Activated T-cell treated with anti-CD3 and anti-CD28 coated beads for 4 hours (primary cell): ENCODE data around the gene JAKMIP2.

Experiments used
- DNase-seq: peaks from one replicate; pipeline ENCODE4 v3.0.0-alpha.2; 2020

JAKMIP2 gene

DNA sequence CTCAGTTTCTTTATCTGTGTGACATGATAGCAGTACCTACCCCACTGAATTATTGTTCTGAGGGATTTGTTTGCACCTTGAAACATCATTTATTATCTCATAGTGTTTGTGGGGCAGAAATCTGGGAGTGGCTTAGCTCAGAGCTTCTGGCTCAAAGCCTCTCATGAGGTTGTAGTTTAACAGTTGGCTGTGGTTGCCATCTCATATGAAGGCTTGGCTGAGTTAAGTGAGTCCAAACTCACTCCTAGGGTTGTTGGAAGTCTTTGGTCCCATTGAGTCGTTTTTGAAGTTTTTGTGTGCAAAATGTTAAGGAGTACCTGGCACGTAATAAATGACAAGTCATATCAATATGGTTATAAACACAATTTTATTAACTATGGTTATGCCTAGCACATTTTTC is 3.6 kb upstream of the JAKMIP2 start:
- DNase-seq: no peak

DNA sequence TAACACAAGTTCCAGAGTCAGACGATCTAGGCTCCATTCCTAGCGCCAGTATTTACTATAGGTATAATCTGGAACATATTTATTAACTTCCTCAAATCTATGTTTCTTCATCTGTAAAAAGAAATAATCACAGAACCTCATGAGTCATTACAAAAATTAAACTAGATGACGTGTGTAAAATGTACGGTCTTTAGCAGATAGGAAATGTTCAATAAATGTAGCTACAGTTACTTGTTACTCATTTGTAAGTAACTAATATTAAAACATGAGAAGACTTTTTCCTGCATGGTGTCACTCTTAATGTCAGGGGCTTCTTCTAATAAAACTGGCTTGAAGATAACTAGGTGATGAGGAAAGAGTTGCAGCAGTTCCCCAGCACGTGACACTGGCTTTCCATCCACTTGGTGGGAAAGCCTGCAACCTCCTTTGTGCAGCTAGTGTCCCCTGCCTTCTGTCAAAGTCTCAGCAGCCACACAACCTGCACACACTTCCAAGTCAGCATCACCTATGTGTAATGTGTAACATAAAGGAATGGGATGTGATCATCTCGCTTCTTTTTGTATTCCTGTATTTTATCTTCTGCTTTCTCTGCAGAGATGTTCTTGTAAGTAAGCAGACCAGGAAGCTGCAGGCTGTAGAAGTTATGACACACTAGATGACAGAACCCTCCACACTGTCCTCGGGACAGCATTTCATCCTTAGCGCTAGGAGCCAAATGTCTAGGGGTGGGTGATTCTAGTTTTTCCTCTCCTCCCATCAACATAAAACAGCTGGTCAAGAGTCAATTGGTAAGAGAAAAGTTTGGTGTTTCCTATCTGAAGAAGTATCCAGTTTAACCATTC is 1.8 kb upstream of the JAKMIP2 start:
- no peak for DNase-seq

DNA sequence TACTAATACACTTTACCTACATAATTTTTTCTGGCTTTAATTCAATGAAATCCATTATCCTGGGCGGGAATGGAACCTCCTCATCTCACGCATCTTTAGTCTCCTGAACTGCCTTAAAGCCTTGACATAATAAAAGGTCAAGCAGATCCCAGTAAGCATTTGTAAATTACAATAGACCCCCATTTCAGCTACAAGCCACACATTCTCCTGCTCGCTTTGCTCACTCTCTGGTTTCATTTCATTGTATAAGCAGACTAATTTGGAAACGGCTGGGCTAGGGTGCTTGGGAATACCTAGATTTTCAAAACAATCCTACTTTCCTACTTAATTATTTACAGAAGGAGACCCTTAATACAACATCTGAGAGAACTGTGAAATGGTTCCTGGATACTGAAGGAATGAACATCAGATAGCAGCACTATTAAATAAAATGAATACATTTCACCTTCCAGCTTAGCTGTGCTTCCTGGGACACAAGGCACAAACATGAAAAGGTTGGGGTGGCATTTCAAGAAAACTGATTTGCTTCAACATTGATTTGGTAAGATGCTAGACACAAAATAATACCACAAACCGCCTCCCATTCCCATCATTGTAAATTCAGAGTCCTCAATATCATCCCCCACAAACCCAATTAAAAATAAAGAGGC is 1.5 kb downstream of the JAKMIP2 start:
- no peak for DNase-seq

DNA sequence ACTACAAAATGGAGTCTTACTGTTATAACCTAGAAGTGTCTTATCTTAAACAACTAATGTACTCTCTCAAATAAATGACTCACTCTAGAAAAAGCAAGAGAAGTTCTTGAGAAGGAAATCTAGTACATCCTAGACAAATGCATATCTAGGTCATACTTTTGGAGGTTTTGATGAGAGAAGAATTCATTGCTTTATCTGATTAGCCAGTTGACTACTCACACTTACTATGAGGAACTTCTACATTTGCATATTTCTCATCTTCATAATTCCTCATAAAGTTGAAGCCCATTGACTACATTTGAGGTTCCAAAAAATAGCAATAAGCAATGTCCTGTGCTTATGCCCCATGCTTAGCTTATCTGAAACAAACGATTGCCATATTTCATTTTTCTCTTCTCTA is 2.8 kb downstream of the JAKMIP2 start:
- DNase-seq: no peak

DNA sequence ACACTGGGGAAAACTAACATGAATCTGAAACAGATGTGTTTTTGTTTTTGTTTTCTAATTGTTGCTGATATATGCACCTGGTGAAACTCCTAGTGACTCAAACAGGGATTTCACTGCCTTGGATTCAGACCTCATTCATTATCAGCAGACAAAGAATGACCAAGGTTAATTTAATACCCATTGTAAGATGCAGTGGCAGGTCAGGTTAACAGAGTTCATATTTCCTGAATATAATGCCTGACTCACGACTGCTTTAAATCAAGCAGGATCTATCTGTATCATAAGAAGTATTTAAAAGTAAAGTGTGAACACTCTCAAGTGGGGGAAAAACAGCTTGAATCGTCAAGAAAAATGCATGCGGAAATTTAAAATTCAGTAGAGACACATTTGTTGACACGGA is 5.5 kb downstream of the JAKMIP2 start:
- no peak for DNase-seq

DNA sequence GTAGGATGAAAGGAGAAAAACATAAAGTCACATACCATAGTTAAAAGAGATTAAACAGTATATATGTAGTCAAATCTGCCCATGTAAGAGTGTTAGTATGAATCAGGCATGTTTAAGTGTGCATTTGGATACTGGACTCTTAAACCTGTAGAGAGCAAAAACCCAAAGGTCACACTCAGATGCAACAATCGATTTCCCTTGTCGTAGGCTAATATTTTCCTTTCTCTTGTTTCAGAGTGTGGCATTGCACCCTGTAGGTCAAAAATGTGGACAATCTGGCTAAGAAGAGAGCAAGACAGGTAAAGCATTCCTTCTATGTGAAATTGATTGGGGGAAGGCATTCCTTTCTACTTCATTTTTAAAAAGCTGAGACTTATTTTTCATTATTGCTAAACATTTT is 8.9 kb downstream of the JAKMIP2 start:
- DNase-seq: no peak

DNA sequence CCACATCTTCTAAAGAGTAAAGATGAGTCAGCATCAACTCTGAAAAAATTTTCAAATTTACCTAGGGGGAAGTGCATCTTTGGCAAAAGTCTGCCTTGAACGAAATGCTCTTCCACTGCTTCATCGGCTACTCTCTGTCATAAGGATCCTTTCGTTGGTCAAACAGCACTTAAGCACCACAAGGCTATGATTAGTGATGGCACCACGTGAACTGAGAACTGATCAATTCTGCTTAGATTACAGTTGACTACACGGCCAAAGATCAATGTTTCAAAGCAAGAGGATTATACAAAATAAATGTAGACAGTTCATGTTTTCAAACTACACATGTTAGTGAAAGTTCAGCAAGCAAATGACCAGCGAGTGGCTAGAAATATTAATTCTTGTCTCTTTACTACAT is 9.4 kb downstream of the JAKMIP2 start:
- DNase-seq: no peak

DNA sequence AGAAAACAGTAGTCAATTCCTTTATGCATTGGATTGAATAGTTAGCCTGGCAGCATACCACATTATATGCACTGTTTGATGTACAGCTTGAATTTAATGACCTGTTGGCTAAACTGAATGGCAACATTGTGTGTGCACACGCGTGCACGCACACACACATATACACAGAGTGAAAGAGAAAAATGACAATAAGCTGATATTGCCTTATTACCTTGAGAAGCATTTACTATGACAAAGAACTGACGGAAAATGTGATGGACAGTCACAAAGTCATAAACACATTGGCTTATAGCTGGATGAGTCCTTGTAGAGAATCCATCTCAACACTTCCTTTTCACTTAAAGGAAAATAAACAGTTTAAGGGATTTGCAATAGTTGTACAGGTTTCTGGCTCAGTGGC is 15.5 kb downstream of the JAKMIP2 start:
- DNase-seq: no peak

DNA sequence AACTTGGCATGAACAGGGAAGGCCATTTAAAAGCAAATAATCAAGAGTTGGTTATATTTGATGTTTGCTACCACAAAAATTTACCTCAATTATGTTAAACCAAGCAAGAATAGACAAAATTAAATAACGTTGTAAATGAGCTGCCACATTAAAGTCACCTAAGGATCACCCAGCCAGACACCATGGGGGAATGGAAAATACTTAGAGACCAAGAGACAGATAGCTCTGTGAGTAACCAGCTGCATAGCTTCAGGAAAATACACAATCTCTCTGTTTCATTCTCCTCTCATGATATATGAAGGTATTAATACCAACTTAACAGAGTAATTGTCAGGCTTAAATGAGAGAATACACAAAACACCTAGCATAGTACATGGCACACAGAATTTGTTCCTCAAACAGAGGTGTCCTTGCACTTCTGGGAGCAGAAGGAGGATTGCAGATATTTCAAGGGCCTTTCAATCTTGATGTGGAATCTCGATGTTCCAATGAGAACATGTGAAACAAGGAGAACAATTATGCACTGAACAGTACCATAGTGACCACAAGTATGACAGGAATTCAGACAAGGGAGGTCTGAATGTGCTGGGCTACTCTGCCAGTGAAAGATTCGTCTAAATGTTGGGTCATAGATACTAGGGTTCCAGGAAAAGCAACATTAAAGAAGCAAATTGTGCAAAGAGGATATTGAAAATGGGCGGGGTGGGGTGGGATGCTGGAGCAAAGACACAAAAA is 18.6 kb downstream of the JAKMIP2 start:
- DNase-seq: no peak

DNA sequence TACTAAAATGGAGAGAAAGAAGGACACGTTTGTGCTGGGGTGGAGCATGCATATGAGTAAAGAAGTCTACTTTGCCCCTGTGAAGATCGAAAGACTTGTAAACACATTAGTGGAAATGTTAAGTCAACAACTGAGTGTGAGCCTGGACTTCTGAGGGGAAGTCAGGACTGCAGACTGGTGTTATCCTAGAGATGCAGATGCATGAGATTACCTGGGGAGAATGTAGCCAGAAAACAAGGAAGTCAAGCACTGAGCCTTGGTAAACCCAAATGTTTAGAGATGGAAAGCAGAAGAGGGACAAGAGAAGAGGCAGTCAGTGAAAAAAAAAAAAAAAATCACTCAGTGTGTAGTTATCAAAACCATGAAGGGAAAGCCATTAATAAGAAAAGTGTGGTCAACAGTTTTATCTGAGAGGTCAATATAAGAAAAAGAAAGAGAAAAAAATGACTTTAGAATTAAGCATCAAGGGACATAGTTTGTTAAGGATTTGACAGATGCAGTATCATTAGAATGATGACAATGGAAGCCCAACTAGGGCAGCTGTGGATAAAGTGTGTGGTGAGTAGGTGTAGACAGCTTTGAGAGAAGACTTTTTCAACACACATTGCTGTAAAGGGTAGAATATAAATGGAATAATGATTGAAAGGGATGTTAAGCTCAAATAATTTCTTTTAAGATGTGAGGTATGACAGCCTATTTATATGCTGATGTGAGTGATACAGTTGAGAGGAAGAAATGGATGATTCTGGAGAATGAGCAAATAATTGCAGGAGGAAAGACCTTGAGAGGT is 22.2 kb downstream of the JAKMIP2 start:
- DNase-seq: no peak

DNA sequence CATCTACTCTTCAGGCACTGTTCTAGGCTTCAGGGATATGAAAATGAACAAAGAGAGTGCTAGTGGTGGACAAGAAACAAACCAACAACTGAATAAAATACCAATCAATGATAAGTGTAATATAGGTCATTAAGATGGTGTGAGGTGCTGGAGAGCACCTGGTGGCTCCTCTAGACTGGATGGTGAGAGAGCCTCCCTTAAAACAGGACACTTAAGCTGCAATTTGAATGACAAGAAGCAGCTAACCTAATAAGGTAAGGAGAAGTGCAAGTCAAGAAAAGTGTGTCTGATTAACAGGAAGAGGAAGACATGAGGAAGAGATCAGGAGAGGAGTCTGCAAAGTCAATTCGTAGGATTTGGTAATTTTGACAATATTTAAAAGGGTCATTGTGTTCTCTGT is 23.1 kb downstream of the JAKMIP2 start:
- DNase-seq: no peak

DNA sequence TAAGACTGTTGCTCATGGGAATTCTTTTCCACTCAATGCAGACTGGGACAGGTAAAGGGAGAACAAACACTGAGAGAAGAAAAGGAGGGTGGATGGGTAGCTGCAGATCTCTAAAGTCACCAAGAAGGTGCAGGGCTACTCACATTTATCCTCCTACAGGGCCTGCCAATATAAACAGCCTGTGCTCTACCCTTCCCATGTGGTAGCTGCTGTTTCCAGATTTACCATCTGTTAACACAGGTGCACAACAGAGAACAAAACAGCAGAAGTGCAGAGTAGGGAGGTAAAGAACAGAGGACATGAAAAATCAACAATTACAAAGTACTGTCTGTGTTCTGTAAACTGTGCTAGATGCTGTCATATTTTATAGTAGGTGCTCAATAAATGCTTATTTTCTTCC is 26.0 kb downstream of the JAKMIP2 start:
- DNase-seq: no peak

DNA sequence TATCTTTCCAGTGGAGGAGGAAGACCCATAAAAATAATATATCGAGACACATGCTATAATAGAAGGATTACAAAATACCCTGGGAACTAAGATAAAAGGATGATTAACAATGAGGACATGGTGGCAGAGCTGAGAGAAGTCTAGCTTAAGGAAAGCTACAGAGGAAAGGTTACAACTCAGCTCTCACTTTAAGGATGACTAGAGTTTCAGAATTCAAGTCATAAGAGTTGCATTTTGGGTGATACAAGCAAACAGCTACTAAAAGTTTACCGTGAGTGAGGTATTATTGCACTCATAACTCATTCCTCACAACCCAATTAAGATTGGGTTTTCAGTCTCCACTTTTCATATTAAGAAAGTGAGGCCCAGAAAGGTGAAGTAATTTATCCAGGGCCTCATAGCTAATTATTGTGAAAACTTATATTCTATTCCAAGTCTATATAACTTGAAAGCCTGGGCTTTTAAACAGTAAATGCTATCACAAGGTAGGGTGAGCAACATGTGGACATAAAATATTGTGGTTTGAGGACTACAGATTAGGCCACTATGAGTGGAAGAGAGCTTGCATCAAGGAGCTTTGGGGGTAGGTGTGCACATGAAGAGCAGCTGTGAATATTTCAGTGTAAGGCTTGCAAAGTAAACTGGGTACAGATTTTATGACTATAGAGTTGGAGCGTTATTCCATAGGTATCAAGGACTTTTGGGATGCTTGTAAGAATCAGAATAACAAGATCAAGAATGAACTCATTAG is 28.0 kb downstream of the JAKMIP2 start:
- no peak for DNase-seq

DNA sequence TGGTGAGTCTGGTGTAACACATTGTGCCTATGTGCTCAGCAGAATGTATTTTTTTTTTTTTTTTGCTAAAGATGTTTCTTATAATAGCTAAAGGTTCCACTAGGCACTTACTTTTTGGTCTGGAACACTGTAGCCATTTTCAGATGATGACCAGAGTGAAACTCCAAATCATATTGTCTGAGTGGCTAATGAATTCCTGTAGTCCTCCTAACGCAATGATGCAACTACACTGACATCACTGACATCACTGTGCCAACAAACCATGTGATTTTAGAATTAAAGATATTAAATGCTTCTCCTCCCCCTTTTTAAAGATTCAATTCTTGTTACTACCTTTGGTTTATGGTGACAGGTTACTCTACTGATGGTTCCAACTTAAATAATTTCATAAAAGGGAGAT is 28.8 kb downstream of the JAKMIP2 start:
- no peak for DNase-seq

DNA sequence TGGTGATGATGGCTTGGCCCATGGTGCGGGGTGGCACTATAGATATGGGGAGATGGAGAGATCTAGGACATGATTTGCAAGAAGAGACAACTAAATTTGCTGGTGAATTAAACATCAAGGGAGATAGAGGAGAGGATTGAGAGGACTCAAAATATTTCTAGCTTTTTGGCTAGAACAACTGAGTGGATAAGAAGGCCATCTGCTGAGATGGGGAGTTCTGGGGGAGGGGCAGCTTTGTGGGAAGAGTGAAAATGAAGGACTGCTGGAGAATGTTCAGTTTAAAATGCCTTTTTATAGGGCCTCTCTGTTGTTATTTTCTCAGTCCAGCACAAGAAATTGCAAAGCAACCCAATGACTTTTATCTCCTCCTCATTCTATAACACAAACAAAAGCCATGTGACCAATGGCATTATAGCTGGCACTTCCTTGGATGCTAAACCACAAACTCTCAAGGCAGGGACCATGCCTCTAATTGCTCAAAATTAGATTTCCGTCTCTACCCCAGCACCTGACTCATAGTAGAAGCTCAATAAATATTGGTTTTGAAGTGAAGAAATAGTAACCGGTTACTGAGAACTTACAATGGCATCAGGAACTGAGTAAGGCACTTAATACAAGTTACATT is 29.8 kb downstream of the JAKMIP2 start:
- no peak for DNase-seq

DNA sequence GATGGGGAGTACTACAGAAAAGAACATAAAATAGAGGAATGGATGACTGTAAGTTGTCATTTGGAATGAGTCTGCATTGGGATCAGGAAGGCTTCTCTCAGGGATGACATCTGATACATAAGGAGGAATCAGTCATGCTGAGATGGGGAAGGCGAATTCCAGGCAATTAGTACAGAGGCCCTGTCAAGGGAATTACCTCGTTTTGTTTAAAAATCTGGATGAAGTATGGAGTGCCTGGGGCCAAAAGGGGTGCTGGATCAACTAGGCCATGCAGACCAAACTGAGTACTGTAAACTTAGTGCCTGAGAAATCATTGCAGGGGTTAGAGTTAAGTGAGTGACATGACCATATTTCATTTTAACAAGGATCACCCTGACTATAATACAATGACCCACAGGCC is 30.5 kb downstream of the JAKMIP2 start:
- DNase-seq: no peak

DNA sequence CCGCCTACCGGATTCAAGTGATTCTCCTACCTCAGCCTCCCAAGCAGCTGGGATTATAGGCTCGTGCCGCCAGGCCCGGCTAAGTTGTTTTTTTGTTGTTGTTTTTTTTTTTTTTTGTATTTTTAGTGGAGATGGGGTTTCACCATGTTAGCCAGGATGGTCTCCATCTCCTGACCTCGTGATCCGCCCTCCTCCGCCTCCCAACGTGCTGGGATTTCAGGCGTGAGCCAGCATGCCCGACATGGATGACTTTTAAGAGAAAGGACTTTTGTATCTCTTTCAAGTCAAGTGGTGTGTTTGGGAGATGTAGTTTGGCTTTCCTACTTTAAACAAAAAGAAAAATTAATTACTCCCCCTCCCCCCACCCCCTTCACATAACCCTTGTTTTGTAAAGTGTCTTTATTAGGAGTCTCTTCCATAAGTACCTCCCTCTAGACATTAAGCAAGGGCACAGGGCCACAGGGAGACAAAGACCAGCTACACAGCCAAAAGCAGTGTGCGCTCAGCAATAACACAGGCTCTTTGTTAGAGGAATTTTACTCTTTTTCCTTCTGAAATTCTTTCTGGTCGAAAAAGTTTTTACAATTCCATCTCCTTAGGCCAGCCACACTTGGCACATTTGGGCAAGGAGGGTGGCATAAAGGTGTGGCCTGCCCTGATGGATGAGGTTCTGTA is 31.2 kb downstream of the JAKMIP2 start:
- no peak for DNase-seq

DNA sequence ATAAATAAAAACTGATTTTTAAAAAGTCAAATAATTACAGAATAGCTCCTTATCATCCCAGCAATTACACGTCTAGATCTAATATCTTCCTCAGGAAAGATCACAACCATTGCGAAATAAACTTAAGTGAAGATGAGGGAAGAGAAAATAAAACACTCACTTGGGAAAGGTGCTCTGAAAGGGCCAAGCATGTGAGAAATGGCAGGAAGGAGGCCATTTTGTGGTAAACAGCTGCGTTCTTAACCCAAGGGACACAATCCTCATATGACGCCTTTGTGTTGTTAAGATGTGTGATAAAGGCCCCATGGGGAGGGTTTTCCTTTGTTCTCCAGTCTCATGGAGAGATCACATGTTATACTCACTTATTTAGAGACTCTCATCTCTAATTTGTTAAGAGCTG is 32.5 kb downstream of the JAKMIP2 start:
- no peak for DNase-seq

DNA sequence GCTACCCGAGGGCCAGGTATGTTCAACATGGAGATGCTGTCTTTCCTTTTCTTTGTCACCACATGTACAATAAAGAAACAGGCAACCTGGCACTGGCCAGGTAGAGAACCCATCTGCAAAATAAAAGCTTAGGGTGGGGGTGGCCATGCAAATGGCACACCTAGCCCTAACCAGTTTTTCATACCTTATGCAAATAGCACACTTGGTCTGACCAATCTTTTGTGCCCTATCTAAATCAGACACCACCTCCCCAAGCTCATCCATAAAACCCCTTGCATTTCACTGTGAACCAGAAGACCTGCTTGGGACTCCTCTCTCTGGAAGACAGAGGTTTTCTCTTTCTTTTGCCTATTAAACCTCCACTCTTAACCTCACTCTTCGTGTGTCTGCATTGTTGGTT is 33.9 kb downstream of the JAKMIP2 start:
- DNase-seq: no peak

DNA sequence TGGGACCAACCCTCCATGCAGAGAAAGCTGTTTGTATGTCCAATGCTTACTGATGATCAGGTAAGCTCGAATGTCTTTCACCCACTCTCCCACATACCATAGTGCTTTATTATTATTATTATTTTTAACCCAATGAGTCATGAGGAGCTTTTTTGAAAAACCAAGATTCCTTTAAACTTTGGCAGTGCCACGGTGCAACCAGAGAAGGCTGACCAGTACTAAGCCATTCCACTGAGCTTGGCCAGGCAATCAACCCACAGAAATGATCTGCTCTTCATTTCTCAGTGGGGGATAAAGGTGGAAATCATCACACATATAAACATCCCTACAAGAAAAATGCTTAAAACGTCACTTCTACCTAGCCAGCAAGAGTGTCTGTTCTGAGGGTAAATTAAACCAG is 35.5 kb downstream of the JAKMIP2 start:
- no peak for DNase-seq

DNA sequence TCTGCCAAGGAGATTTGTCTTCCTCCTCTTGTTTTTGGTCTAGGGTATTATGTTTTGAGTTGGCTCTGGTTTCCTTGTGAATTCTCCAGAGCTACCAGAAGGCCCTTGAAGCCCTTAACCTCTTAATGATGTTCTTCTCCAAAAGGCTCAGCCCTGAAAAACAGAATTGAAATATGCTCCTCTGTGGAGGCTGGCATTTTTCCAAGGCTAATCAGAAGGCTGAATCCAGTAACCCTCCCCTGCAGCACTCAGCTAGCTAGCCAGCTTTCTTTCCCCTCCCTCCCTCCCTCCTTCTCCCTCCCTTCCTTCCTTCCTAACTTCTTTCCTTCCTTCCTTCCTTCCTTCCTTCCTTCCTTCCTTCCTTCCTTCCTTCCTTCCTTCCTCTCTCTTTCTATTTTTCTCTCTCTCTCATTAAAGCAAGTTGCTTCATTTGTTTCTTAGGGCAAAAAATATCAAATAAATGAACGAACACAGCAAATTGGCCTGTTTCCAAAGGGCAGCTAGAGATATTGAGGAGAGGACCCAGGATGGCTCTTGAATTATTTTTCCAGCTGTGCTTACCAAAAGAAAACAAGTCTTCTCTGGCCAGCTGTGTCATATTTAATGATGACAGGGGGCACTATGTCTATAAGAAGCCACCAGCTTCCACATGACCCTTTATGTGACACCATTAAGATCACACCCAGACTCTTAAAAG is 38.7 kb downstream of the JAKMIP2 start:
- no peak for DNase-seq
